OCI-LY3 (cell line): ENCODE results near the gene MYLIP.

Experiments used
- H2AFZ ChIP-seq: fragments of 200-600, 300-600 bp; shearing (Covaris generic); 2 replicates; pipeline ENCODE4 v1.6.0; 2014; ENCODE audit warnings: antibody characterized with exemption, low read depth, low read length
- H3K27ac ChIP-seq: fragments of 200-600, 300-600 bp; sonication (generic); 2 replicates; pipeline ENCODE4 v1.5.1; 2014; ENCODE audit warnings: mild to moderate bottlenecking, low read length, moderate library complexity, mixed read lengths
- H3K27me3 ChIP-seq: fragments of 200-600, 300-600 bp; sonication (generic); 2 replicates; pipeline ENCODE4 v1.6.1; 2014; ENCODE audit warnings: low read depth, low read length, mixed read lengths
- H3K36me3 ChIP-seq: fragments of 200-600, 300-600 bp; sonication (generic); replicated peaks from 2 replicates; pipeline ENCODE3; 2014; ENCODE audit warnings: low read depth, low read length, mixed read lengths
- H3K4me1 ChIP-seq: fragments of 300-600, 200-600 bp; sonication (generic); 2 replicates; pipeline ENCODE4 v1.6.1; 2014; ENCODE audit warnings: low read length, mixed read lengths
- H3K4me2 ChIP-seq: fragments of 200-600, 300-600 bp; sonication (generic); 2 replicates; pipeline ENCODE4 v1.6.1; 2014; ENCODE audit warnings: low read length, mixed read lengths
- H3K4me3 ChIP-seq: fragments of 300-600, 200-600 bp; sonication (generic); 2 replicates; pipeline ENCODE4 v1.5.1; 2014; ENCODE audit warnings: antibody characterized with exemption, mild to moderate bottlenecking, low read length, moderate library complexity
- H3K79me2 ChIP-seq: fragments of 300-600, 200-600 bp; shearing (Covaris generic); 2 replicates; pipeline ENCODE4 v1.6.1; 2014; ENCODE audit warnings: mild to moderate bottlenecking, low read length, mixed read lengths
- H3K9ac ChIP-seq: fragments of 300-600, 200-600 bp; shearing (Covaris generic); 2 replicates; pipeline ENCODE4 v1.6.0; 2014; ENCODE audit warnings: mild to moderate bottlenecking, low read length, moderate library complexity
- H3K9me3 ChIP-seq: fragments of 200-600, 300-600 bp; shearing (Covaris generic); 2 replicates; pipeline ENCODE4 v1.6.1; 2014; ENCODE audit warnings: low read length, mixed read lengths; ENCODE audit not compliant: insufficient read depth
- H4K20me1 ChIP-seq: fragments of 200-600, 300-600 bp; sonication (generic); 2 replicates; pipeline ENCODE4 v1.6.1; 2016; ENCODE audit warnings: low read length, mixed read lengths; ENCODE audit not compliant: insufficient read depth
- EZH2phosphoT487 ChIP-seq: fragments of 200-600 bp; shearing (Covaris generic); IDR thresholded peaks from 2 replicates; pipeline ENCODE4 v1.6.1; 2018; ENCODE audit warnings: antibody characterized with exemption, mixed run types, low read depth
- TF ChIP-seq, protein P1 (sequence below): fragments of 200-600, 300-600 bp; sonication (generic); IDR thresholded peaks from 2 replicates; pipeline ENCODE4 v1.5.1; 2014; ENCODE audit warnings: antibody characterized with exemption, low read length, low read depth

MYLIP gene

DNA sequence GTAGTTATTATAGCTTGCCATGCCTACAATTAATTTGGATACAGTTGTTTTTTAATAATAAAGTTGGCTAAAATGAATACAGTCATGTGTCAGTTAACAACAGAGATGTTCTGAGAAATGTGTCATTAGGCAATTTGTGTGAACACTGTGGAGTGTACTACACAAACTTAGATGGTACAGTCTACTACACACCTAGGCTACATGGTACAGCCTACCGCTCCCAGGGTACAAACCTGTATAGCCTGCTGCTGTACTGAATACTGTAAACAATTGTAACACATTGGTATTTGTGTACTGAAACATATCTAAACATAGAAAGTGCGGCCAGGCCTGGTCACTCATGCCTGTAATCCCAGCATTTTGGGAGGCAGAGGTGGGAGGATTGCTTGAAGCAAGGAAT lies 50.2 kb downstream of the MYLIP start:
- no peak overlapping the region for H3K9ac ChIP-seq
- no peaks in the 10 kb centered on the region for H3K36me3 ChIP-seq
- TF ChIP-seq, protein P1, sequence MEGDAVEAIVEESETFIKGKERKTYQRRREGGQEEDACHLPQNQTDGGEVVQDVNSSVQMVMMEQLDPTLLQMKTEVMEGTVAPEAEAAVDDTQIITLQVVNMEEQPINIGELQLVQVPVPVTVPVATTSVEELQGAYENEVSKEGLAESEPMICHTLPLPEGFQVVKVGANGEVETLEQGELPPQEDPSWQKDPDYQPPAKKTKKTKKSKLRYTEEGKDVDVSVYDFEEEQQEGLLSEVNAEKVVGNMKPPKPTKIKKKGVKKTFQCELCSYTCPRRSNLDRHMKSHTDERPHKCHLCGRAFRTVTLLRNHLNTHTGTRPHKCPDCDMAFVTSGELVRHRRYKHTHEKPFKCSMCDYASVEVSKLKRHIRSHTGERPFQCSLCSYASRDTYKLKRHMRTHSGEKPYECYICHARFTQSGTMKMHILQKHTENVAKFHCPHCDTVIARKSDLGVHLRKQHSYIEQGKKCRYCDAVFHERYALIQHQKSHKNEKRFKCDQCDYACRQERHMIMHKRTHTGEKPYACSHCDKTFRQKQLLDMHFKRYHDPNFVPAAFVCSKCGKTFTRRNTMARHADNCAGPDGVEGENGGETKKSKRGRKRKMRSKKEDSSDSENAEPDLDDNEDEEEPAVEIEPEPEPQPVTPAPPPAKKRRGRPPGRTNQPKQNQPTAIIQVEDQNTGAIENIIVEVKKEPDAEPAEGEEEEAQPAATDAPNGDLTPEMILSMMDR, result no peak
- no peak for TF ChIP-seq EZH2phosphoT487
- peaks cover 12% of the 10 kb centered on the region for H3K4me1 ChIP-seq
- no peak overlapping the region for H3K4me2 ChIP-seq
- H2AFZ ChIP-seq, result no peak overlapping the region
- H3K9me3 ChIP-seq, result no peaks in the 10 kb centered on the region
- no peaks in the 10 kb centered on the region for H3K27me3 ChIP-seq
- no peaks in the 10 kb centered on the region for H4K20me1 ChIP-seq
- H3K27ac ChIP-seq, result no peak overlapping the region
- H3K79me2 ChIP-seq, result no peaks in the 10 kb centered on the region
- H3K4me3 ChIP-seq, result no peak overlapping the region

DNA sequence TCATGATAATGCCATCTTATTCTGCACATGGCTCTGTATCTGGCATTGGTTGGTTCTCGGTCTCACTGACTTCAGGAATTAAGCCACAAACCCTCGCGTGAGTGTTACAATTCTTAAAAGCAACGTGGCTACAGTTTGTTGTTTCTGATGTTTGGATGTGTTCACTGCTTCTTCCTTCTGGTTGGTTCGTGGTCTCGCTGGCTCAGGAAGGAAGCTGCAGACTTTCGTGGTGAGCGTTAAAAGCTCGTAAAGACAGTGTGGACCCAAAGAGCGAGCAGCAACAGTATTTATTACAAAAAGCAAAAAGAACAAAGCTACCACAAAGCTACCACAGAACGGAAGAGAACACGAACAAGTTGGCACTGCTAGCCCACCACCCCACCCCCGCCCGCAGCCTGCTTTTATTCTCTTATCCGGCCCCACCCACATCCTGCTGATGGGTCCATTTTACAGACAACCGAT lies 51.1 kb downstream of the MYLIP start:
- no peak overlapping the region for H3K4me2 ChIP-seq
- H3K27me3 ChIP-seq, result no peaks in the 10 kb centered on the region
- no peaks in the 10 kb centered on the region for H3K36me3 ChIP-seq
- no peak overlapping the region for H3K27ac ChIP-seq
- H3K4me1 ChIP-seq, result peaks cover 18% of the 10 kb centered on the region
- H3K4me3 ChIP-seq, result no peak overlapping the region
- no peaks in the 10 kb centered on the region for H3K9me3 ChIP-seq
- no peaks in the 10 kb centered on the region for H4K20me1 ChIP-seq
- H3K9ac ChIP-seq, result no peak overlapping the region
- H3K79me2 ChIP-seq, result no peaks in the 10 kb centered on the region
- H2AFZ ChIP-seq, result no peak overlapping the region
- TF ChIP-seq EZH2phosphoT487, result no peak
- TF ChIP-seq, protein P1, result no peak

DNA sequence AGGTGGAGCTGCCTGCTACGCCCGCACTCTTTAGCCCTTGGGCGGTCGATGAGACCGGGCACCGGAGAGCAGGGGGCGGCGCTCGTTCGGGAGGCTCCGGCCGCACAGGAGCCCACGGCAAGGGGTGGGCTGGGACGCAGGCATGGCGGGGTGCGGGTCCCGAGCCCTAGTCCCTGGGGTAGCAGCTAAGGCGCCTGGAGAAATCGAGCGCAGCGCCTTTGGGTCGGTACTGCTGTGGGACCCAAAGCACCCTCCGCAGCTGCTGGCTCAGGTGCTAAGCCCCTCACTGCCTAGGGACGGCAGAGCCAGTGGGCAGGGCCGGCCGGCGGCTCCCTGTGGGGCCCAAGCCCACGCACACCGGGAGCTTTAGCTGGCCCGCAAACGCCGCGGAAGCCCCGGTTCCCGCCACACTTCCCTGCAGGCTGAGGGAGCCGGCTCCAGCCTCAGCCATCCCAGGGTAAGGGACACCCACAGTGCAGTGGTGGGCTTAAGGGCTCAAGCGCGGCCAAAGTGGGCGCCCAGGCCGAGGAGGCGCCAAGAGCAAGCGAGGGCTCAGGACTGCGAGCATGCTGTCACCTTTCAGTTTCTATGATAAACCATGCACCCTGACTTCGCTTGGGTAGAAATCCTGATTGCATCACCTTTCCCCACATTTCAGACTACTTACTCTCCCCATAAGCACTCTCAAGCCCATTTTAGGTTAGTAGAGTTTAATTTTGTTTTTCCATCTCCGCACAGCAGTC lies 52.0 kb downstream of the MYLIP start:
- H3K4me3 ChIP-seq, result no peak overlapping the region
- no peak overlapping the region for H3K4me2 ChIP-seq
- H4K20me1 ChIP-seq, result no peaks in the 10 kb centered on the region
- H3K4me1 ChIP-seq, result peaks cover 18% of the 10 kb centered on the region
- no peak overlapping the region for H3K9ac ChIP-seq
- no peaks in the 10 kb centered on the region for H3K9me3 ChIP-seq
- no peaks in the 10 kb centered on the region for H3K79me2 ChIP-seq
- no peak overlapping the region for H3K27ac ChIP-seq
- H2AFZ ChIP-seq, result no peak overlapping the region
- H3K36me3 ChIP-seq, result no peaks in the 10 kb centered on the region
- TF ChIP-seq, protein P1, result no peak
- no peak for TF ChIP-seq EZH2phosphoT487
- no peaks in the 10 kb centered on the region for H3K27me3 ChIP-seq

DNA sequence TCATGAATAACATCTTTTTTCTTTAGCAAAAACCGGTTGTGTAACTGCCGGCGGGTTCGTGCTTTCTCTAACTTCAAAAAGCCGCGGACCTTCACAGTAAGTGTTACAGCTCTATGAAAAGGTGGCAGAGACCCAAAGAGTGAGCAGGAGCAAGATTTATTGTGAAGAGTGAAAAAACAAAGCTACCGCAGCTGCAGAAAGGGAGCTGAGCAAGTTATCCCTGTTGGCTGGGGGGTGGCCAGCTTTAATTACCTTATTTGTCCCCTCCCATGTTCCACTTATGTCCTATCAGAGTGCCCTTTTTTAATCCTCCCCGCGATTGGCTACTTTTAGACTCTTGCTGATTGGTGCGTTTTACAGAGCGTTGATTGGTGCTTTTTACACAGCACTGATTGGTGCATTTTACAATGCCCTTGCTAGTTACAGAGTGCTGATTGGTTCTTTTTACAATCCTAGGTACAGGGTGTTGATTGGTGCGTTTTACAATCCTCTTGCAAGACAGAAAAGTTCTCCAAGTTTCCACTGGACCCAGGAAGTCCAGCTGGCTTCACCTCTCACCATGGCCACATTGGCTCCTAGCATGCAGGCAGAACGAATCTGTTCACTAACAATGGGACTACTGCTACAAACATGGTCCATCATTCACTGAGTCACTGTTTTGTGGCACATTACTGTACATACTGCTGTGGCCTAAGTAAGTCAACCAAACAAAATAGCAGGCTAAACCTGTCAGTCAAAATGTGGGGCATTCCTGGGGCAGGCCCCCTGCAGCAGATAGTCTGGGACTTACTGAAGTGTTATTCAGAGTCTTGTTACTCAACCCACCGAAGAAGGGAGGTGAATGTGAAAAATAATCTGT lies 52.8 kb downstream of the MYLIP start:
- H3K27me3 ChIP-seq, result no peaks in the 10 kb centered on the region
- no peaks in the 10 kb centered on the region for H3K36me3 ChIP-seq
- H3K4me1 ChIP-seq, result peaks cover 18% of the 10 kb centered on the region
- no peaks in the 10 kb centered on the region for H3K9me3 ChIP-seq
- TF ChIP-seq, protein P1, result no peak
- TF ChIP-seq EZH2phosphoT487, result no peak
- no peak overlapping the region for H3K27ac ChIP-seq
- no peaks in the 10 kb centered on the region for H4K20me1 ChIP-seq
- H3K4me2 ChIP-seq, result no peak overlapping the region
- no peak overlapping the region for H2AFZ ChIP-seq
- no peak overlapping the region for H3K4me3 ChIP-seq
- no peak overlapping the region for H3K9ac ChIP-seq
- no peaks in the 10 kb centered on the region for H3K79me2 ChIP-seq
